HG02885 (cell line): ENCODE data around the gene NR2C1.

ENCODE experiments used
- ATAC-seq: cut with Tn5 transposase; IDR thresholded peaks from one replicate; pipeline ENCODE4 v1.9.1; 2021; ENCODE audit warnings: mild to moderate bottlenecking; ENCODE audit not compliant: unreplicated experiment, poor library complexity

Gene NR2C1

GRCh38 chr12:94970560-94970959 lies 102.9 kb downstream of the NR2C1 start:
- no peak for ATAC-seq
